ENCODE data around the gene OR1E1. TPM values are rescaled to one million over a fixed set of nuclear protein-coding genes. Genes with fewer than 3 reads are reported as not detected.
"Not testable (repeated sequence)": the region's sequence is repeated elsewhere in the genome, so short reads cannot be mapped to it uniquely, and the experiment has no call there.

Gene OR1E1
- total and polyA plus RNA-seq, 8 donors, result 0.13 TPM; not detected in 7

GRCh38 chr17:3378321-3378720, 19.9 kb downstream of the OR1E1 start:
- Histone ChIP-seq H3K4me3 (no peak overlapping the region), H3K27ac (no peak overlapping the region), H3K9me3 (peaks cover 0 to 15% of the 10 kb centered on the region in 2 donors), H3K36me3 (no peaks in the 10 kb centered on the region), H3K27me3 (peaks cover 0 to 54% of the 10 kb centered on the region in 2 donors), H3K4me1 (no peaks in the 10 kb centered on the region)
- ATAC-seq (no peak), DNase-seq (no peak)
- no peak for TF ChIP-seq CTCF (IDR thresholded peaks at IDR 0.05)
- intact Hi-C loops (cut with DNase I), result no loop called here

GRCh38 chr17:3371167-3371566, 27.0 kb downstream of the OR1E1 start:
- H3K27ac ChIP-seq; H3K36me3 ChIP-seq; H3K4me1 ChIP-seq; intact Hi-C loops (cut with DNase I); H3K27me3 ChIP-seq; H3K4me3 ChIP-seq; ATAC-seq: not testable (repeated sequence)
- H3K9me3 ChIP-seq, result peaks cover 0 to 35% of the 10 kb centered on the region in 2 donors
- peak in 1 of 4 donors; percentile 57 for DNase-seq

Other genes starting within 250 kb of the OR1E1 start
- not detected for gene OR1A2, start 200.9 kb downstream of the OR1E1 start, total RNA-seq
- gene OR1A2, start 200.9 kb downstream of the OR1E1 start, polyA plus RNA-seq (ENCODE audit: insufficient read length in 6 of 6), result not detected
- gene OR1A1, start 190.7 kb downstream of the OR1E1 start, total RNA-seq, result not detected
- gene OR1A1, start 190.7 kb downstream of the OR1E1 start, polyA plus RNA-seq (ENCODE audit: insufficient read length in 6 of 6), result under 1 TPM in 4 of 6 donors, not detected in 2; 0.07 to 0.18 (median 0.13) TPM
- under 1 TPM in 1 of 2 donors, not detected in 1; 0.20 TPM for gene OR3A1, start 100.0 kb downstream of the OR1E1 start, total RNA-seq
- gene OR3A1, start 100.0 kb downstream of the OR1E1 start, polyA plus RNA-seq (ENCODE audit: insufficient read length in 6 of 6), result under 1 TPM in 2 of 6 donors, not detected in 4; 0.13 to 0.17 TPM
- gene OR3A2, start 12.1 kb downstream of the OR1E1 start, total RNA-seq, result under 1 TPM; 0.24 to 0.87 TPM
- gene OR3A2, start 12.1 kb downstream of the OR1E1 start, polyA plus RNA-seq (ENCODE audit: insufficient read length in 6 of 6), result under 1 TPM; 0.08 to 0.77 (median 0.13) TPM
- gene OR3A3, start 13.0 kb upstream of the OR1E1 start, total RNA-seq, result not detected
- under 1 TPM in 3 of 6 donors, not detected in 3; 0.06 to 0.09 (median 0.07) TPM for gene OR3A3, start 13.0 kb upstream of the OR1E1 start, polyA plus RNA-seq (ENCODE audit: insufficient read length in 6 of 6)
- gene OR1E2, start 35.4 kb upstream of the OR1E1 start, total RNA-seq, result not detected
- gene OR1E2, start 35.4 kb upstream of the OR1E1 start, polyA plus RNA-seq (ENCODE audit: insufficient read length in 6 of 6), result not detected
- gene SPATA22, start 73.4 kb upstream of the OR1E1 start, total RNA-seq, result 1 to 10 TPM in 1 of 2 donors, under 1 TPM in 1; 0.26 to 1.4 TPM
- 1 to 10 TPM in 1 of 6 donors, under 1 TPM in 4, not detected in 1; 0.25 to 1.0 (median 0.40) TPM for gene SPATA22, start 73.4 kb upstream of the OR1E1 start, polyA plus RNA-seq (ENCODE audit: insufficient read length in 6 of 6)
- 1 to 10 TPM; 6.5 to 7.1 TPM for gene ASPA, start 77.6 kb upstream of the OR1E1 start, total RNA-seq
- gene ASPA, start 77.6 kb upstream of the OR1E1 start, polyA plus RNA-seq (ENCODE audit: insufficient read length in 6 of 6), result 10 to 100 TPM; 36.0 to 68.9 (median 48.5) TPM
- gene TRPV3, start 159.4 kb upstream of the OR1E1 start, total RNA-seq, result under 1 TPM; 0.55 to 0.58 TPM
- gene TRPV3, start 159.4 kb upstream of the OR1E1 start, polyA plus RNA-seq (ENCODE audit: insufficient read length in 6 of 6), result 1 to 10 TPM; 1.6 to 4.2 (median 2.2) TPM
- gene TRPV1, start 211.0 kb upstream of the OR1E1 start, total RNA-seq, result 1 to 10 TPM; 3.3 to 3.7 TPM
- gene TRPV1, start 211.0 kb upstream of the OR1E1 start, polyA plus RNA-seq (ENCODE audit: insufficient read length in 6 of 6), result 10 to 100 TPM in 3 of 6 donors, 1 to 10 TPM in 3; 9.3 to 11.1 (median 10.0) TPM
- 10 to 100 TPM; 11.0 to 13.1 TPM for gene SHPK, start 237.8 kb upstream of the OR1E1 start, total RNA-seq
- gene SHPK, start 237.8 kb upstream of the OR1E1 start, polyA plus RNA-seq (ENCODE audit: insufficient read length in 6 of 6), result 10 to 100 TPM; 10.4 to 16.8 (median 15.0) TPM
- 10 to 100 TPM; 20.1 to 30.6 TPM for gene CTNS, start 238.3 kb upstream of the OR1E1 start, total RNA-seq
- gene CTNS, start 238.3 kb upstream of the OR1E1 start, polyA plus RNA-seq (ENCODE audit: insufficient read length in 6 of 6), result 10 to 100 TPM in 5 of 6 donors, 1 to 10 TPM in 1; 8.7 to 14.2 (median 12.1) TPM

Data from left lung (tissue), 10 donors.